B cell (primary cell): Measurements from ENCODE around the gene FYCO1. TPM values are rescaled to one million over a fixed set of nuclear protein-coding genes. Genes with fewer than 3 reads are reported as not detected.

ENCODE experiments used
- ATAC-seq: fragments of 200-7000 bp; cut with Tn5 transposase; one replicate; pipeline ENCODE4 v1.10.0; 2021; ENCODE audit warnings: low read depth, mild to moderate bottlenecking, moderate number of reproducible peaks, moderate library complexity
- CTCF ChIA-PET: fragments of 350-600 bp; sonication (Branson Sonifier 250); formaldehyde crosslinking; loops from one replicate; lab custom pipeline; 2021; ENCODE audit warnings: antibody characterized with exemption, inconsistent platforms; lab: Charles Lee
- POLR2A ChIA-PET: fragments of 350-600 bp; sonication (Branson Sonifier 250); formaldehyde crosslinking; loops from one replicate; lab custom pipeline; 2021; ENCODE audit warnings: antibody characterized with exemption; lab: Charles Lee
- DNase-seq: peaks from one replicate; pipeline ENCODE4 v3.0.0; 2013
- H2AFZ ChIP-seq: 2 replicates; pipeline ENCODE4 v1.6.1; 2012; ENCODE audit warnings: mild to moderate bottlenecking, low read depth, low read length; ENCODE audit not compliant: insufficient read depth, poor library complexity, severe bottlenecking
- H3K27ac ChIP-seq, 2 donors: 1 replicate in 1 of 2; 2 replicates in 1 of 2; pipeline ENCODE4 v1.5.1; 2012 to 2013; ENCODE audit warnings: low read length in 2 of 2, mild to moderate bottlenecking in 2 of 2, moderate library complexity in 1 of 2
- H3K27me3 ChIP-seq, 4 experiments: fragments of 200-600 bp in 1 of 4; sonication (generic) in 1 of 4; replicated peaks in 1 of 4; 1 replicate in 2 of 4; 2 replicates in 2 of 4; pipeline versions ENCODE4 v1.6.1 to v1.7.0; 2013 to 2016; ENCODE audit warnings: low read length in 3 of 4, mild to moderate bottlenecking in 2 of 4, mixed read lengths in 1 of 4, moderate library complexity in 1 of 4; ENCODE audit not compliant: insufficient read depth in 4 of 4, control insufficient read depth in 3 of 4; ENCODE audit errors: control extremely low read depth in 1 of 4
- H3K36me3 ChIP-seq, 2 experiments: replicated peaks in 1 of 2; 1 replicate in 1 of 2; 2 replicates in 1 of 2; pipeline versions ENCODE4 v1.6.1 to v1.7.1; 2013; ENCODE audit warnings: low read length in 1 of 2; ENCODE audit not compliant: insufficient read depth in 2 of 2, control insufficient read depth in 1 of 2; ENCODE audit errors: control extremely low read depth in 1 of 2, extremely low read depth in 1 of 2
- H3K4me1 ChIP-seq, 2 donors: fragments of 200-600 bp in 1 of 2; sonication (generic) in 1 of 2; 1 replicate in 1 of 2; 2 replicates in 1 of 2; pipeline versions ENCODE4 v1.5.1 to v1.6.1; 2013 to 2017; ENCODE audit warnings: low read length in 2 of 2; ENCODE audit not compliant: control insufficient read depth in 2 of 2, insufficient read depth in 2 of 2
- H3K4me2 ChIP-seq: replicated peaks from 2 replicates; pipeline ENCODE3; 2012; ENCODE audit warnings: mild to moderate bottlenecking, low read depth, low read length; ENCODE audit not compliant: poor library complexity, severe bottlenecking
- H3K4me3 ChIP-seq, 5 experiments: fragments of 200-600 bp in 1 of 5; sonication (generic) in 1 of 5; 1 replicate in 3 of 5; 2 replicates in 2 of 5; pipeline versions ENCODE4 v1.5.1 to v1.7.0; 2011 to 2016; ENCODE audit warnings: low read length in 4 of 5, mild to moderate bottlenecking in 4 of 5, low read depth in 2 of 5, control low read depth in 1 of 5, moderate library complexity in 1 of 5; ENCODE audit not compliant: insufficient read depth in 1 of 5; ENCODE audit errors: control extremely low read depth in 1 of 5, extremely low read depth in 1 of 5
- H3K79me2 ChIP-seq: fragments of 200-600 bp; sonication (generic); one replicate; pipeline ENCODE4 v1.6.0; 2016; ENCODE audit warnings: low read length; ENCODE audit not compliant: control insufficient read depth, insufficient read depth
- H3K9ac ChIP-seq: fragments of 200-600 bp; sonication (generic); 2 replicates; pipeline ENCODE4 v1.6.1; 2017; ENCODE audit warnings: mild to moderate bottlenecking, low read length, moderate library complexity
- H3K9me3 ChIP-seq, 3 donors: one replicate each; pipeline versions ENCODE4 v1.6.1 to v1.7.1; 2013; ENCODE audit warnings: low read length in 2 of 3; ENCODE audit not compliant: control insufficient read depth in 2 of 3, insufficient read depth in 1 of 3; ENCODE audit errors: control extremely low read depth in 1 of 3
- H4K20me1 ChIP-seq: 2 replicates; pipeline ENCODE4 v1.6.0; 2012; ENCODE audit warnings: mild to moderate bottlenecking, low read length; ENCODE audit not compliant: insufficient read depth, control insufficient read depth, poor library complexity, severe bottlenecking
- H3K27ac Mint-ChIP-seq: one replicate; pipeline ENCODE4 v1.8.0; 2021; ENCODE audit warnings: mixed read lengths
- H3K27me3 Mint-ChIP-seq: one replicate; pipeline ENCODE4 v1.8.0; 2021; ENCODE audit warnings: mixed read lengths
- H3K4me1 Mint-ChIP-seq: one replicate; pipeline ENCODE4 v1.8.0; 2021; ENCODE audit warnings: mixed read lengths
- H3K4me3 Mint-ChIP-seq: one replicate; pipeline ENCODE4 v1.8.0; 2021; ENCODE audit warnings: mixed read lengths
- H3K9me3 Mint-ChIP-seq: one replicate; pipeline ENCODE4 v1.8.0; 2022; ENCODE audit warnings: mixed read lengths; ENCODE audit not compliant: insufficient read depth
- EZH2 ChIP-seq: IDR thresholded peaks from 2 replicates; pipeline ENCODE4 v1.6.1; 2012; ENCODE audit warnings: borderline replicate concordance, low read depth, mild to moderate bottlenecking, moderate library complexity, low read length; ENCODE audit not compliant: insufficient read depth, poor library complexity, severe bottlenecking
- WGBS: methylation state at CpG from one replicate; pipeline ENCODE4 v1.1.5; 2013; ENCODE audit warnings: missing lambda C conversion rate; ENCODE audit not compliant: insufficient coverage; 5-methylcytosine and 5-hydroxymethylcytosine counted together
- intact Hi-C: fragments of 100-400 bp; cut with micrococcal nuclease; formaldehyde crosslinking; loops from one replicate; pipeline ENCODE4 v1.10.0; 2022
- polyA plus RNA-seq: library from polyadenylated mRNA; depleted of rRNA; stranded (reverse); fragments of >200 nt; gene quantifications from 2 replicates; pipeline ENCODE4 v1.2.3, GENCODE V29; 2012
- total RNA-seq, 2 donors: library from RNA; stranded (reverse); fragments of 120-200 nt in 1 of 2; gene quantifications; 1 replicate in 1 of 2; 2 replicates in 1 of 2; pipeline versions ENCODE4 v1.2.3 to v1.2.4, GENCODE V29; 2013 to 2022
- TF ChIP-seq, protein P1 (sequence below): fragments of 200-600 bp; IDR thresholded peaks from one replicate; pipeline ENCODE4 v1.8.0; 2022; ENCODE audit warnings: antibody characterized with exemption, mild to moderate bottlenecking

Gene FYCO1
- total and polyA plus RNA-seq, 2 donors (not counting 1 experiment from before 2014, with no cell fraction given) = 5.4 to 16.7 TPM

DNA sequence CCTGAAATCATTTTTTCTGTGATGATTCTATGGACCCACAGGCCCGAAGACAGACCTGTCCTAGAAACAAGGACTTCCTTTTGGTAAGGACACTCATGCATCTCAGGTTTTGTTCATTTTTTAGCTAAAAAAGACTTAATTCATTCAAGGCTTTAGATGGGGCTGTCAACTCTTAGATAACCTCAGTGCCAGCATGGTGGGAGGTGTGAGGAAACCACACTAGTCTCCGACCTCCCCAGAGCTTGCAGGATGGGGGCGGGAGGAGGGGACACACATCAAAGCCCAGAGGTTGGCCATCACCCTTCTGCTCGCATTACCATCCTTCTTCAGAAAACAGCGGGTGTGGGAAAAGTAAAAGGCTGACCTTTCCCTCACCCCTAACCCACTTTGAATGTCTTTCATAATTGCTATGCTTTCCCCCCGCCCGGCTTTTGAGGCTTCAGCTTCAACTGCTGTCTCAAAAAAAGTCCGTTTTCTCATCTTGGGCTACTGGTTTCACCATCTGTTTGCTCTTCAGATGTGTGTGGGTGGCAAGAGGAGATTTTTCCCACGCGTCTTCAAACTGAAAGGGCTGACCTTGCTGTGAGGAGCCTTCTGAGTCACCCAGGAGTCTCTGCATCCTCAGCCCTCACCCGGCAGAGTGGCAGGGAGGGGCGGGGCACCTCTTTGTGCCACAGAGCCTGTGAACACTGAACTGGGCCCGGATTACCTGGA, 79.9 kb downstream of the FYCO1 start:
- peaks cover 2 to 9% of the 10 kb centered on the region in 2 experiments for H3K36me3 ChIP-seq
- H3K4me1 ChIP-seq = peaks cover 6 to 24% of the 10 kb centered on the region in 2 donors
- H3K4me2 ChIP-seq = peak overlapping the region; percentile 48
- POLR2A ChIA-PET = no interaction called here
- TF ChIP-seq, protein P1, sequence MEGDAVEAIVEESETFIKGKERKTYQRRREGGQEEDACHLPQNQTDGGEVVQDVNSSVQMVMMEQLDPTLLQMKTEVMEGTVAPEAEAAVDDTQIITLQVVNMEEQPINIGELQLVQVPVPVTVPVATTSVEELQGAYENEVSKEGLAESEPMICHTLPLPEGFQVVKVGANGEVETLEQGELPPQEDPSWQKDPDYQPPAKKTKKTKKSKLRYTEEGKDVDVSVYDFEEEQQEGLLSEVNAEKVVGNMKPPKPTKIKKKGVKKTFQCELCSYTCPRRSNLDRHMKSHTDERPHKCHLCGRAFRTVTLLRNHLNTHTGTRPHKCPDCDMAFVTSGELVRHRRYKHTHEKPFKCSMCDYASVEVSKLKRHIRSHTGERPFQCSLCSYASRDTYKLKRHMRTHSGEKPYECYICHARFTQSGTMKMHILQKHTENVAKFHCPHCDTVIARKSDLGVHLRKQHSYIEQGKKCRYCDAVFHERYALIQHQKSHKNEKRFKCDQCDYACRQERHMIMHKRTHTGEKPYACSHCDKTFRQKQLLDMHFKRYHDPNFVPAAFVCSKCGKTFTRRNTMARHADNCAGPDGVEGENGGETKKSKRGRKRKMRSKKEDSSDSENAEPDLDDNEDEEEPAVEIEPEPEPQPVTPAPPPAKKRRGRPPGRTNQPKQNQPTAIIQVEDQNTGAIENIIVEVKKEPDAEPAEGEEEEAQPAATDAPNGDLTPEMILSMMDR = no peak
- TF ChIP-seq EZH2 = no peak
- no peaks in the 10 kb centered on the region for H4K20me1 ChIP-seq
- 48% methylated on average over 6 of the region's 13 CpGs for WGBS
- no peaks in the 10 kb centered on the region for H3K9me3 Mint-ChIP-seq
- H3K27ac Mint-ChIP-seq = peak overlapping the region; percentile 57
- CTCF ChIA-PET = no interaction called here
- intact Hi-C loops = no loop called here
- no peaks in the 10 kb centered on the region for H3K9me3 ChIP-seq
- peaks cover 20% of the 10 kb centered on the region for H3K4me1 Mint-ChIP-seq
- peak; percentile 71 for ATAC-seq
- peak overlapping the region in 1 of 5 experiments; percentile 23 for H3K4me3 ChIP-seq
- no peak overlapping the region for H3K27ac ChIP-seq
- no peak overlapping the region for H3K9ac ChIP-seq
- H3K27me3 Mint-ChIP-seq = no peaks in the 10 kb centered on the region
- H2AFZ ChIP-seq = peak overlapping the region; percentile 5
- H3K27me3 ChIP-seq = no peaks in the 10 kb centered on the region
- H3K4me3 Mint-ChIP-seq = peak overlapping the region; percentile 52
- DNase-seq = peak; percentile 21
- H3K79me2 ChIP-seq = no peaks in the 10 kb centered on the region

DNA sequence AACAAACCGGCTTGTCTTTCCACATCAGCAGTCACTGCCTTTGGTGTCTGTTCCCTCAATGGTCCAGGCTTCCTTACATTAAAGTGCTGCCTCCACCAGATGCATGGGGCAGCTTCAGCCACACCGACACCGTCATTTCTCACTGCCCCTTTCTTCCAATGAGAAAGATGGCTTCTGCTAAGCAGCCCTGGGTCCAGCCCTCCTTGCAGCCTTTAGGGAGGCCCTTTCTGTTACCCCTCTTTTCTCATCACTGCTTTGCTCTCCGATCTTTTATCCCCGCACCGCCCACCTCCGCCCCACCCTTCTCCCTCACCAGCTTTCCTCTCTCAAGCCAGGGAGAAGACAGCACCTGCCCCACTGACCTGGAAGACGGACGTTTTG, 80.6 kb downstream of the FYCO1 start:
- ChIA-PET CTCF (no interaction called here), POLR2A (no interaction called here)
- H3K9ac ChIP-seq = no peak overlapping the region
- no peak for DNase-seq
- peak overlapping the region; percentile 50 for H3K27ac Mint-ChIP-seq
- intact Hi-C loops = no loop called here
- H3K4me1 ChIP-seq = peaks cover 9 to 30% of the 10 kb centered on the region in 2 donors
- peaks cover 2 to 8% of the 10 kb centered on the region in 2 experiments for H3K36me3 ChIP-seq
- peak overlapping the region; percentile 52 for H3K4me3 Mint-ChIP-seq
- no peaks in the 10 kb centered on the region for H3K27me3 ChIP-seq
- H2AFZ ChIP-seq = peak overlapping the region; percentile 5
- no peaks in the 10 kb centered on the region for H3K79me2 ChIP-seq
- H3K27me3 Mint-ChIP-seq = no peaks in the 10 kb centered on the region
- H3K4me3 ChIP-seq = no peak overlapping the region
- no peak overlapping the region for H3K27ac ChIP-seq
- H4K20me1 ChIP-seq = no peaks in the 10 kb centered on the region
- no peaks in the 10 kb centered on the region for H3K9me3 ChIP-seq
- ATAC-seq = no peak
- H3K4me1 Mint-ChIP-seq = peaks cover 26% of the 10 kb centered on the region
- no peaks in the 10 kb centered on the region for H3K9me3 Mint-ChIP-seq
- H3K4me2 ChIP-seq = no peak overlapping the region
- no peak for TF ChIP-seq EZH2
- TF ChIP-seq, protein P1 = no peak
- 76% methylated on average over 9 of the region's 9 CpGs for WGBS
